H9 (cell line): ENCODE data around the gene VANGL2. TPM values are rescaled to one million over a fixed set of nuclear protein-coding genes. Genes with fewer than 3 reads are reported as not detected.

Experiments
- DNase-seq: peaks from one replicate; pipeline ENCODE4 v3.0.0-alpha.2; 2017
- H2AFZ ChIP-seq: one replicate; pipeline ENCODE4 v1.6.1; 2013; ENCODE audit warnings: mild to moderate bottlenecking, low read length, control low read depth, moderate library complexity
- H2AK5ac ChIP-seq: 2 replicates; pipeline ENCODE4 v1.6.1; 2013; ENCODE audit warnings: low read length, control low read depth, mixed read lengths; ENCODE audit not compliant: insufficient read length
- H2BK120ac ChIP-seq: one replicate; pipeline ENCODE4 v1.6.1; 2013; ENCODE audit warnings: low read depth, mild to moderate bottlenecking, low read length, control low read depth, inconsistent platforms; ENCODE audit not compliant: poor library complexity, severe bottlenecking
- H2BK12ac ChIP-seq: 2 replicates; pipeline ENCODE4 v1.6.1; 2013; ENCODE audit warnings: low read length, control low read depth, mixed read lengths, low read depth; ENCODE audit not compliant: insufficient read length
- H2BK15ac ChIP-seq: 2 replicates; pipeline ENCODE4 v1.6.1; 2013; ENCODE audit warnings: low read depth, low read length, control low read depth
- H2BK20ac ChIP-seq: one replicate; pipeline ENCODE4 v1.6.1; 2013; ENCODE audit warnings: low read depth, mild to moderate bottlenecking, low read length, control low read depth, inconsistent platforms; ENCODE audit not compliant: poor library complexity, severe bottlenecking
- H2BK5ac ChIP-seq: 2 replicates; pipeline ENCODE4 v1.6.1; 2013; ENCODE audit warnings: low read length, control low read depth, mixed read lengths; ENCODE audit not compliant: insufficient read length
- H3K14ac ChIP-seq: 2 replicates; pipeline ENCODE4 v1.6.1; 2013; ENCODE audit warnings: low read length, control low read depth; ENCODE audit not compliant: insufficient read depth
- H3K18ac ChIP-seq: 2 replicates; pipeline ENCODE4 v1.6.1; 2013; ENCODE audit warnings: low read depth, mild to moderate bottlenecking, mixed read lengths, low read length, control low read depth; ENCODE audit not compliant: insufficient read length
- H3K23ac ChIP-seq: 2 replicates; pipeline ENCODE4 v1.6.1; 2013; ENCODE audit warnings: low read length, control low read depth, mixed read lengths, low read depth; ENCODE audit not compliant: insufficient read length
- H3K23me2 ChIP-seq: 2 replicates; pipeline ENCODE4 v1.6.1; 2013; ENCODE audit warnings: low read depth, mild to moderate bottlenecking, mixed read lengths, low read length, control low read depth; ENCODE audit not compliant: insufficient read length, poor library complexity, severe bottlenecking
- H3K27ac ChIP-seq: 2 replicates; pipeline ENCODE4 v1.5.1; 2013; ENCODE audit warnings: low read length, control low read depth, mixed read lengths, low read depth; ENCODE audit not compliant: insufficient read length
- H3K27me3 ChIP-seq: 2 replicates; pipeline ENCODE4 v1.6.1; 2013; ENCODE audit warnings: low read length, control low read depth, inconsistent platforms; ENCODE audit not compliant: insufficient read depth
- H3K4ac ChIP-seq: 2 replicates; pipeline ENCODE4 v1.6.1; 2013; ENCODE audit warnings: low read depth, mild to moderate bottlenecking, control low read depth, inconsistent platforms, low read length, moderate library complexity
- H3K4me1 ChIP-seq: 2 replicates; pipeline ENCODE4 v1.6.1; 2013; ENCODE audit warnings: low read length, control low read depth, inconsistent platforms; ENCODE audit not compliant: insufficient read depth
- H3K4me2 ChIP-seq: 2 replicates; pipeline ENCODE4 v1.6.1; 2013; ENCODE audit warnings: low read length, control low read depth, mixed read lengths; ENCODE audit not compliant: insufficient read length, insufficient read depth
- H3K56ac ChIP-seq: 2 replicates; pipeline ENCODE4 v1.6.1; 2013; ENCODE audit warnings: low read depth, mild to moderate bottlenecking, mixed read lengths, low read length, control low read depth; ENCODE audit not compliant: insufficient read length
- H3K79me1 ChIP-seq: 2 replicates; pipeline ENCODE4 v1.6.1; 2013; ENCODE audit warnings: low read depth, mild to moderate bottlenecking, moderate library complexity, low read length, control low read depth, inconsistent platforms; ENCODE audit not compliant: insufficient read depth, poor library complexity, severe bottlenecking
- H3K79me2 ChIP-seq: 2 replicates; pipeline ENCODE4 v1.6.1; 2013; ENCODE audit warnings: low read length, control low read depth, inconsistent platforms; ENCODE audit not compliant: insufficient read depth
- H3K9ac ChIP-seq: 2 replicates; pipeline ENCODE4 v1.6.1; 2013; ENCODE audit warnings: low read length, control low read depth, mixed read lengths; ENCODE audit not compliant: insufficient read length; ENCODE audit errors: extremely low read depth
- H3K9me3 ChIP-seq: one replicate; pipeline ENCODE4 v1.6.1; 2013; ENCODE audit warnings: low read depth, low read length, inconsistent platforms; ENCODE audit not compliant: control insufficient read depth
- H3T11ph ChIP-seq: one replicate; pipeline ENCODE4 v1.6.1; 2013; ENCODE audit warnings: mild to moderate bottlenecking, low read length, control low read depth, inconsistent platforms
- H4K20me1 ChIP-seq: one replicate; pipeline ENCODE4 v1.6.1; 2013; ENCODE audit not compliant: control insufficient read depth, insufficient read length, insufficient read depth
- H4K5ac ChIP-seq: 2 replicates; pipeline ENCODE4 v1.6.1; 2013; ENCODE audit warnings: low read depth, mild to moderate bottlenecking, mixed read lengths, low read length, control low read depth; ENCODE audit not compliant: insufficient read length
- H4K8ac ChIP-seq: replicated peaks from 2 replicates; pipeline ENCODE4 v1.6.1; 2013; ENCODE audit warnings: low read length, control low read depth, mixed read lengths, low read depth; ENCODE audit not compliant: insufficient read length
- H4K91ac ChIP-seq: 2 replicates; pipeline ENCODE4 v1.6.1; 2013; ENCODE audit warnings: low read depth, mild to moderate bottlenecking, moderate library complexity, mixed read lengths, low read length, control low read depth; ENCODE audit not compliant: insufficient read length
- H3K27ac Mint-ChIP-seq, 3 experiments: 2 replicates in 2 of 3; 3 replicates in 1 of 3; pipeline ENCODE4 v1.8.0; 2020 to 2021; ENCODE audit warnings: mixed read lengths in 3 of 3, mild to moderate bottlenecking in 1 of 3, moderate library complexity in 1 of 3
- H3K27me3 Mint-ChIP-seq: 2 replicates; pipeline ENCODE4 v1.8.0; 2021; ENCODE audit warnings: low read depth, mild to moderate bottlenecking, moderate library complexity, mixed read lengths
- H3K36me3 Mint-ChIP-seq, 3 experiments: 2 replicates in 2 of 3; 3 replicates in 1 of 3; pipeline ENCODE4 v1.8.0; 2020 to 2021; ENCODE audit warnings: low read depth in 3 of 3, mixed read lengths in 3 of 3; ENCODE audit not compliant: insufficient read depth in 1 of 3
- H3K4me1 Mint-ChIP-seq, 2 experiments: 2 replicates each; pipeline ENCODE4 v1.8.0; 2020; ENCODE audit warnings: mixed read lengths in 2 of 2
- H3K4me3 Mint-ChIP-seq, 2 experiments: 2 replicates in 1 of 2; 3 replicates in 1 of 2; pipeline ENCODE4 v1.8.0; 2020 to 2021; ENCODE audit warnings: mild to moderate bottlenecking in 2 of 2, mixed read lengths in 2 of 2, moderate library complexity in 1 of 2
- H3K9me3 Mint-ChIP-seq, 2 experiments: 2 replicates in 1 of 2; 3 replicates in 1 of 2; pipeline ENCODE4 v1.8.0; 2020; ENCODE audit warnings: mild to moderate bottlenecking in 2 of 2, mixed read lengths in 2 of 2, moderate library complexity in 1 of 2
- WGBS: extraction: QIAGEN DNeasy Blood & Tissue Kit; methylation state at CpG from one replicate; pipeline ENCODE4 v1.1.7; 2013; ENCODE audit warnings: missing lambda C conversion rate, low lambda C conversion rate, mixed read lengths; ENCODE audit not compliant: insufficient read length; ENCODE audit errors: extremely low coverage; 5-methylcytosine and 5-hydroxymethylcytosine counted together
- total RNA-seq: library from RNA; stranded (reverse); gene quantifications from 2 replicates; pipeline ENCODE4 v1.2.1, GENCODE V29; 2021
- TF ChIP-seq, protein P1 (sequence below): fragments of 200-600 bp; sonication (generic); conservative IDR thresholded peaks from 3 replicates; pipeline ENCODE4 v1.8.0; 2021; ENCODE audit warnings: antibody characterized with exemption, mild to moderate bottlenecking

The VANGL2 gene
- total RNA-seq, 1 experiment from 2014 or later = 58.5 TPM

- Histone ChIP-seq H4K8ac (no peak overlapping the region), H2BK20ac (no peak overlapping the region), H3K4ac (no peak overlapping the region), H4K20me1 (no peaks in the 10 kb centered on the region), H3K9me3 (no peaks in the 10 kb centered on the region), H2AK5ac (no peak overlapping the region), H3K18ac (no peak overlapping the region), H3K23me2 (no peaks in the 10 kb centered on the region), H3K79me2 (no peaks in the 10 kb centered on the region), H3K14ac (no peak overlapping the region), H2AFZ (no peak overlapping the region), H2BK12ac (no peak overlapping the region), H3T11ph (no peak overlapping the region), H3K4me2 (no peak overlapping the region), H3K27ac (no peak overlapping the region), H2BK15ac (no peak overlapping the region), H3K27me3 (no peaks in the 10 kb centered on the region), H3K23ac (no peak overlapping the region), H4K91ac (no peak overlapping the region), H2BK120ac (no peak overlapping the region), H4K5ac (no peak overlapping the region), H2BK5ac (no peak overlapping the region), H3K56ac (no peak overlapping the region), H3K79me1 (no peaks in the 10 kb centered on the region), H3K4me1 (no peaks in the 10 kb centered on the region), H3K9ac (no peak overlapping the region)
- no peaks in the 10 kb centered on the region for H3K9me3 Mint-ChIP-seq
- TF ChIP-seq, protein P1, sequence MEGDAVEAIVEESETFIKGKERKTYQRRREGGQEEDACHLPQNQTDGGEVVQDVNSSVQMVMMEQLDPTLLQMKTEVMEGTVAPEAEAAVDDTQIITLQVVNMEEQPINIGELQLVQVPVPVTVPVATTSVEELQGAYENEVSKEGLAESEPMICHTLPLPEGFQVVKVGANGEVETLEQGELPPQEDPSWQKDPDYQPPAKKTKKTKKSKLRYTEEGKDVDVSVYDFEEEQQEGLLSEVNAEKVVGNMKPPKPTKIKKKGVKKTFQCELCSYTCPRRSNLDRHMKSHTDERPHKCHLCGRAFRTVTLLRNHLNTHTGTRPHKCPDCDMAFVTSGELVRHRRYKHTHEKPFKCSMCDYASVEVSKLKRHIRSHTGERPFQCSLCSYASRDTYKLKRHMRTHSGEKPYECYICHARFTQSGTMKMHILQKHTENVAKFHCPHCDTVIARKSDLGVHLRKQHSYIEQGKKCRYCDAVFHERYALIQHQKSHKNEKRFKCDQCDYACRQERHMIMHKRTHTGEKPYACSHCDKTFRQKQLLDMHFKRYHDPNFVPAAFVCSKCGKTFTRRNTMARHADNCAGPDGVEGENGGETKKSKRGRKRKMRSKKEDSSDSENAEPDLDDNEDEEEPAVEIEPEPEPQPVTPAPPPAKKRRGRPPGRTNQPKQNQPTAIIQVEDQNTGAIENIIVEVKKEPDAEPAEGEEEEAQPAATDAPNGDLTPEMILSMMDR = no peak
- H3K27ac Mint-ChIP-seq = no peak overlapping the region
- no peaks in the 10 kb centered on the region for H3K36me3 Mint-ChIP-seq
- WGBS = no CpG with 5 or more reads among the region's 7 CpGs
- no peaks in the 10 kb centered on the region for H3K4me1 Mint-ChIP-seq
- H3K27me3 Mint-ChIP-seq = no peaks in the 10 kb centered on the region; the same call in 1 of the 2 replicates
- H3K4me3 Mint-ChIP-seq = no peak overlapping the region
- DNase-seq = no peak
Measured at GRCh38 chr1:160453443-160453842, 53.1 kb downstream of the VANGL2 start.
